A673 (cell line): Measurements from ENCODE around the gene PROM1.

Experiments used
- CTCF ChIP-seq: fragments of 300-800, 200-600 bp; sonication (generic); conservative IDR thresholded peaks from 2 replicates; pipeline ENCODE4 v1.5.1; 2017; ENCODE audit warnings: low read depth, mild to moderate bottlenecking, antibody characterized with exemption, low read length, moderate library complexity, mixed read lengths
- EZH2 ChIP-seq: fragments of 200-600 bp; sonication (generic); IDR thresholded peaks from 2 replicates; pipeline ENCODE4 v1.6.1; 2017; ENCODE audit warnings: borderline replicate concordance, low read depth, mild to moderate bottlenecking, mixed read lengths, antibody characterized with exemption, low read length; ENCODE audit not compliant: poor library complexity, severe bottlenecking

DNA sequence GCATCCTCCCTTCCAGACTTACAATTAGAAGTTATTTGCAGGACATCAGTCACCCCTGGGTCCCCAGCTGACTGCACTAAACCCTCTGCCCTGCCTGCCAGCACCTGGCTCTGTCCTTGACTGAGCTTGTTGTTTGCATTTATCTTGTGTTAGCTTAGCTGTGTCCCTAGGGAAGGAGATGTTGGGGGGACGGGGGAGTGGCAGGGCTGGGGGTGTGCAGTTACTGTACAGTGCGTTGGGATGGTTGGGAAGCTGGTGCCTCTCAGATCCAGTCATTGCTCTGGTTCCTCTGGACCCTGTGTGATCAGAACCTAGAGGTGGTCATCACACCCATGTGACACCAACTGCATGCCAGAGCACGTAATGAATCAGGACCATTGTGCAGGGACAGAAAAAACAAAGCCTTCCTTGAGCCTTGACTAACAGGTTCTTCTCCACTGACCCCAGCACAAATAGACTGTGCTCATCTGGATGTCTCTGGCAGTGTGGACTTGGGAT, 32.7 kb upstream of the PROM1 start:
- TF ChIP-seq CTCF (no peak), EZH2 (no peak)
